ENCODE measurements around the gene LYRM4.
"Not testable (repeated sequence)": the region's sequence is repeated elsewhere in the genome, so short reads cannot be mapped to it uniquely, and the experiment has no call there.

The LYRM4 gene

GRCh38 chr6:5139828-5140771, 120.7 kb downstream of the LYRM4 start:
- no peak for DNase-seq

- DNase-seq: no peak
These were observed 121.5 kb downstream of the LYRM4 start for GRCh38 chr6:5138995-5139827.

- no peak for DNase-seq
These were observed 123.9 kb downstream of the LYRM4 start for GRCh38 chr6:5136851-5137250.

- peak; percentile 36 for DNase-seq
These were observed 124.9 kb downstream of the LYRM4 start for GRCh38 chr6:5135788-5136376.

GRCh38 chr6:5133943-5134342, 126.8 kb downstream of the LYRM4 start:
- no peak for DNase-seq

GRCh38 chr6:5132731-5133130, 128.0 kb downstream of the LYRM4 start:
- no peak for DNase-seq

- no peak for DNase-seq
These were observed 130.4 kb downstream of the LYRM4 start for GRCh38 chr6:5130135-5130866.

- no peak for DNase-seq
These were observed 132.4 kb downstream of the LYRM4 start for GRCh38 chr6:5128351-5128750.

- no peak for DNase-seq
These were observed 133.6 kb downstream of the LYRM4 start for GRCh38 chr6:5127106-5127687.

- DNase-seq: no peak
These were observed 134.5 kb downstream of the LYRM4 start for GRCh38 chr6:5126214-5126613.

GRCh38 chr6:5125152-5126006, 135.4 kb downstream of the LYRM4 start:
- DNase-seq: no peak

- DNase-seq: no peak
These were observed 136.2 kb downstream of the LYRM4 start for GRCh38 chr6:5124526-5124925.

GRCh38 chr6:5123296-5124143, 137.2 kb downstream of the LYRM4 start:
- DNase-seq: no peak

GRCh38 chr6:5122504-5123112, 138.1 kb downstream of the LYRM4 start:
- DNase-seq: no peak

- DNase-seq: no peak
These were observed 138.8 kb downstream of the LYRM4 start for GRCh38 chr6:5121956-5122355.

- no peak for DNase-seq
These were observed 139.3 kb downstream of the LYRM4 start for GRCh38 chr6:5121479-5121878.

GRCh38 chr6:5120543-5120942, 140.2 kb downstream of the LYRM4 start:
- not testable (repeated sequence) for DNase-seq

- no peak for DNase-seq
These were observed 140.7 kb downstream of the LYRM4 start for GRCh38 chr6:5120011-5120410.

GRCh38 chr6:5119090-5119951, 141.4 kb downstream of the LYRM4 start:
- DNase-seq: no peak

Measured in activated naive CD4-positive, alpha-beta T cell treated with anti-CD3 and anti-CD28 coated beads, Interleukin-2, amount 50 U/mL, for 16 hours (primary cell).